ENCODE results near the gene MUC20. TPM values are rescaled to one million over a fixed set of nuclear protein-coding genes. Genes with fewer than 3 reads are reported as not detected.
"Not testable (repeated sequence)": the region's sequence is repeated elsewhere in the genome, so short reads cannot be mapped to it uniquely, and the experiment has no call there.

MUC20 gene
- total RNA-seq, 6 experiments from 2014 or later, result 1.9 to 40.7 (median 22.6) TPM

GRCh38 chr3:195692354-195692685 is 28.5 kb upstream of the MUC20 start:
- Histone ChIP-seq H3K27ac (no peak overlapping the region), H3K4me1 (peaks cover 0 to 11% (median 0%) of the 10 kb centered on the region in 4 donors), H3K36me3 (peaks cover 0 to 10% (median 6%) of the 10 kb centered on the region in 4 donors), H3K9me3 (no peaks in the 10 kb centered on the region), H3K4me3 (no peak overlapping the region), H3K27me3 (no peaks in the 10 kb centered on the region)
- ATAC-seq (no peak), DNase-seq (no peak)
- intact Hi-C loops (cut with DNase I), result no loop called here
- WGBS (ENCODE audit: insufficient coverage, low coverage, low lambda C conversion rate, missing lambda C conversion rate), result 71% methylated on average over 5 of the region's 5 CpGs
- TF ChIP-seq POLR2A (IDR thresholded peaks at IDR 0.05), result no peak
- TF ChIP-seq CTCF (IDR thresholded peaks at IDR 0.05), result no peak

- Histone ChIP-seq H3K4me3 (no peak overlapping the region), H3K9me3 (no peaks in the 10 kb centered on the region), H3K36me3 (peaks cover 0 to 10% (median 6%) of the 10 kb centered on the region in 4 donors), H3K27ac (no peak overlapping the region), H3K27me3 (no peaks in the 10 kb centered on the region), H3K4me1 (peaks cover 0 to 7% (median 2%) of the 10 kb centered on the region in 4 donors)
- 77% methylated on average over 4 of the region's 5 CpGs for WGBS (ENCODE audit: insufficient coverage, low coverage, low lambda C conversion rate, missing lambda C conversion rate)
- ATAC-seq (no peak), DNase-seq (no peak)
- intact Hi-C loops (cut with DNase I), result no loop called here
- TF ChIP-seq CTCF (IDR thresholded peaks at IDR 0.05), result no peak
Observed at GRCh38 chr3:195692781-195693427, 27.9 kb upstream of the MUC20 start.

- no peaks in the 10 kb centered on the region for H3K9me3 ChIP-seq
- no peak for TF ChIP-seq CTCF (IDR thresholded peaks at IDR 0.05)
- H3K27ac ChIP-seq, result no peak overlapping the region
- peaks cover 0 to 6% (median 3%) of the 10 kb centered on the region in 4 donors for H3K4me1 ChIP-seq
- peaks cover 0 to 10% (median 6%) of the 10 kb centered on the region in 4 donors for H3K36me3 ChIP-seq
- intact Hi-C loops (cut with DNase I), result no loop called here
- H3K27me3 ChIP-seq, result no peaks in the 10 kb centered on the region
- H3K4me3 ChIP-seq, result no peak overlapping the region
- 94% methylated on average over 11 of the region's 13 CpGs for WGBS (ENCODE audit: insufficient coverage, low coverage, low lambda C conversion rate, missing lambda C conversion rate)
- DNase-seq, result no peak
- ATAC-seq, result no peak
Observed at GRCh38 chr3:195693428-195694216, 27.2 kb upstream of the MUC20 start.

- 79% methylated on average over 4 of the region's 8 CpGs for WGBS (ENCODE audit: insufficient coverage, low coverage, low lambda C conversion rate, missing lambda C conversion rate)
- H3K4me1 ChIP-seq; ATAC-seq; H3K4me3 ChIP-seq; intact Hi-C loops (cut with DNase I); H3K27me3 ChIP-seq; DNase-seq; H3K27ac ChIP-seq; H3K9me3 ChIP-seq: not testable (repeated sequence)
- H3K36me3 ChIP-seq, result peaks cover 0 to 10% (median 6%) of the 10 kb centered on the region in 4 donors
Observed at GRCh38 chr3:195694217-195695076, 26.3 kb upstream of the MUC20 start.

Measured in right lobe of liver (tissue), 6 donors.